Measurements from ENCODE around the gene TRAPPC3L.

Gene TRAPPC3L

GRCh38 chr6:116465246-116465645, 80.2 kb downstream of the TRAPPC3L start:
- DNase-seq (ENCODE audit: low read depth): no peak

- DNase-seq (ENCODE audit: low read depth): no peak
Measured at GRCh38 chr6:116463301-116463700, 82.2 kb downstream of the TRAPPC3L start.

GRCh38 chr6:116461932-116462885, 83.3 kb downstream of the TRAPPC3L start:
- DNase-seq (ENCODE audit: low read depth): peak; percentile 14

GRCh38 chr6:116461331-116461931, 84.1 kb downstream of the TRAPPC3L start, which contains the start of gene CALHM6:
CALHM6 (plus strand) TSS chr6:116461375; CDS start chr6:116461930, 555 bp downstream.
- no peak for DNase-seq (ENCODE audit: low read depth)

- no peak for DNase-seq (ENCODE audit: low read depth)
Measured at GRCh38 chr6:116459927-116460326, 85.6 kb downstream of the TRAPPC3L start.

- DNase-seq (ENCODE audit: low read depth): no peak
Measured at GRCh38 chr6:116458264-116458663, 87.2 kb downstream of the TRAPPC3L start.

GRCh38 chr6:116456927-116457326, 88.6 kb downstream of the TRAPPC3L start:
- no peak for DNase-seq (ENCODE audit: low read depth)

GRCh38 chr6:116456106-116456505, 89.4 kb downstream of the TRAPPC3L start:
- no peak for DNase-seq (ENCODE audit: low read depth)

GRCh38 chr6:116452531-116452930, 93.0 kb downstream of the TRAPPC3L start:
- no peak for DNase-seq (ENCODE audit: low read depth)

- no peak for DNase-seq (ENCODE audit: low read depth)
Measured at GRCh38 chr6:116451916-116452315, 93.6 kb downstream of the TRAPPC3L start.

- DNase-seq (ENCODE audit: low read depth): no peak
Measured at GRCh38 chr6:116450769-116451740, 94.4 kb downstream of the TRAPPC3L start.

- no peak for DNase-seq (ENCODE audit: low read depth)
Measured at GRCh38 chr6:116450185-116450710, 95.2 kb downstream of the TRAPPC3L start.

GRCh38 chr6:116449565-116449964, 95.9 kb downstream of the TRAPPC3L start:
- DNase-seq (ENCODE audit: low read depth): no peak

GRCh38 chr6:116447496-116448011, 97.9 kb downstream of the TRAPPC3L start:
- DNase-seq (ENCODE audit: low read depth): no peak

- no peak for DNase-seq (ENCODE audit: low read depth)
Measured at GRCh38 chr6:116447052-116447451, 98.4 kb downstream of the TRAPPC3L start.

- no peak for DNase-seq (ENCODE audit: low read depth)
Measured at GRCh38 chr6:116446399-116446798, 99.1 kb downstream of the TRAPPC3L start.

- DNase-seq (ENCODE audit: low read depth): no peak
Measured at GRCh38 chr6:116445102-116445501, 100.4 kb downstream of the TRAPPC3L start.
